HAP-1 (cell line): ENCODE results near the gene OR2A14.
A peak's percentile ranks its signal among the peaks of the same experiment; 100 is the strongest.
"Not testable (repeated sequence)": the region's sequence is repeated elsewhere in the genome, so short reads cannot be mapped to it uniquely, and the experiment has no call there.

Experiments used
- DNase-seq, 2 experiments: peaks; one replicate each; pipeline ENCODE4 v3.0.0-alpha.2; 2016 to 2020; ENCODE audit warnings: low spot score in 2 of 2
- H3K27me3 ChIP-seq: fragments of 250-450 bp; sonication (Bioruptor Pico); 2 replicates; pipeline ENCODE4 v1.5.1; 2020; ENCODE audit warnings: low read depth, mild to moderate bottlenecking, moderate library complexity
- H3K36me3 ChIP-seq: fragments of 250-450 bp; sonication (Bioruptor Pico); replicated peaks from 2 replicates; pipeline ENCODE4 v1.5.1; 2020; ENCODE audit warnings: mild to moderate bottlenecking
- H3K4me1 ChIP-seq: fragments of 250-450 bp; sonication (Bioruptor Pico); 2 replicates; pipeline ENCODE4 v1.5.1; 2020; ENCODE audit warnings: mild to moderate bottlenecking
- H3K4me3 ChIP-seq: fragments of 250-450 bp; sonication (Bioruptor Pico); 2 replicates; pipeline ENCODE4 v1.5.1; 2020; ENCODE audit warnings: mild to moderate bottlenecking, moderate library complexity
- H3K9me3 ChIP-seq: fragments of 250-450 bp; sonication (Bioruptor Pico); 2 replicates; pipeline ENCODE4 v1.5.1; 2020; ENCODE audit warnings: mild to moderate bottlenecking, moderate library complexity
- in situ Hi-C: fragments of 300-500 bp; cut with MboI; formaldehyde crosslinking; loops from 3 replicates; pipeline ENCODE4 v1.14.3; 2020; ENCODE audit warnings: low sequenced_read_pairs, inconsistent platforms, mixed read lengths

Gene OR2A14

DNA sequence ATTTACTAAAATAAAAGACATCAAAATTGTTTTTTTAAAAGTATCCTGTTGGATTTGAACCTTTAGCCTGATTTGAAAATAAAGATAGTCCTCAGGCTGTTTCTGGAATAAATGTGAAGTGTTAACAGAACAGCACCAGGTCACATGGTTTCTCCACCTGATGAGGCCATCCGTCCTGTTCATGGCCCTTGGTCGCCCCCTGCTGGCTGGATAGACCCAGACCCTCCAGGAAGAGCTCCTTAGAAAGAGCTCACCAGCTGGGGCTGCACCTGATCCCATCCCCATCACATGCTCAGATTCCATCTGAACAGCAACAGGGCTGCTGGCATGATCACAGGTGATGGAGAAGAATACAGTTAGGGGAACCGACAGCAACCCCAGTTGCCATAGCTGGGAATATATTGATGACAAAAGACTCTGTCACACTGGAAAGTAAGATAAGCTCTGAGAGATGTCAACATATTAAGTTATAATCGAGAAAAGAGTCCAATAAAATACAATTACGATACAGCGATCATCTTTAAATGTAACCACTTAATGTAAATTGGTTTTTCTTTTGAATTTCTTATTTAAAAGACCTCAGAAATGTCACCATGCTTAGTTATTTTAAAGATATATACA is 4.8 kb downstream of the OR2A14 start:
- H3K9me3 ChIP-seq: no peaks in the 10 kb centered on the region
- no peaks in the 10 kb centered on the region for H3K4me1 ChIP-seq
- H3K27me3 ChIP-seq: no peaks in the 10 kb centered on the region
- in situ Hi-C loops: no loop called here
- H3K36me3 ChIP-seq: no peaks in the 10 kb centered on the region
- no peak overlapping the region for H3K4me3 ChIP-seq
- DNase-seq: peak; percentile 68 to 93

DNA sequence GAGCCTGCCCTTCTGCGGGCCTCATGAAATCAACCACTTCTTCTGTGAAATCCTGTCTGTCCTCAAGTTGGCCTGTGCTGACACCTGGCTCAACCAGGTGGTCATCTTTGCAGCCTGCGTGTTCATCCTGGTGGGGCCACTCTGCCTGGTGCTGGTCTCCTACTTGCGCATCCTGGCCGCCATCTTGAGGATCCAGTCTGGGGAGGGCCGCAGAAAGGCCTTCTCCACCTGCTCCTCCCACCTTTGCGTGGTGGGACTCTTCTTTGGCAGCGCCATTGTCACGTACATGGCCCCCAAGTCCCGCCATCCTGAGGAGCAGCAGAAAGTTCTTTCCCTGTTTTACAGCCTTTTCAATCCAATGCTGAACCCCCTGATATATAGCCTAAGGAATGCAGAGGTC is 6.6 kb downstream of the OR2A14 start:
- H3K4me3 ChIP-seq, H3K27me3 ChIP-seq, DNase-seq, H3K9me3 ChIP-seq, H3K4me1 ChIP-seq, H3K36me3 ChIP-seq, in situ Hi-C loops: not testable (repeated sequence)

DNA sequence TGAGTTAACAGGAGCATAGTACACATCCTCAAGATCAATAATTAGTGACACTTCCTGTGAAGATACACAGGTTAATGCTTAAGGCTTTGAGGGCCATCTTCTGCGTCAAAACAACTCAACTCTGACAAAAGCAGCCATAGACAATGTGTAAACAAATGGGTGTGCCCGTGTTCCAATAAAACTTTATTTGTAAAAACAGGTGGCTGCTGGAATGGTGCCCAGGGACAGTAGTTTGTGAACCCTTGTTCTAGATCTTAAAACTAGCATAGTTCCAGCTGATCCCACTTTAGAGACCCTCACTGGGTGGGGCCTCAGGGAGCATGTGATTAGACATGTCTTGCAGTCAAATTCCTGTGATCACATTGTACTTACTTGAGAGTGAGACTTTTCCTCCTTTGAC is 7.8 kb downstream of the OR2A14 start:
- H3K9me3 ChIP-seq: no peaks in the 10 kb centered on the region
- DNase-seq: no peak
- no peaks in the 10 kb centered on the region for H3K27me3 ChIP-seq
- no peaks in the 10 kb centered on the region for H3K36me3 ChIP-seq
- H3K4me1 ChIP-seq: no peaks in the 10 kb centered on the region
- in situ Hi-C loops: no loop called here
- H3K4me3 ChIP-seq: no peak overlapping the region

DNA sequence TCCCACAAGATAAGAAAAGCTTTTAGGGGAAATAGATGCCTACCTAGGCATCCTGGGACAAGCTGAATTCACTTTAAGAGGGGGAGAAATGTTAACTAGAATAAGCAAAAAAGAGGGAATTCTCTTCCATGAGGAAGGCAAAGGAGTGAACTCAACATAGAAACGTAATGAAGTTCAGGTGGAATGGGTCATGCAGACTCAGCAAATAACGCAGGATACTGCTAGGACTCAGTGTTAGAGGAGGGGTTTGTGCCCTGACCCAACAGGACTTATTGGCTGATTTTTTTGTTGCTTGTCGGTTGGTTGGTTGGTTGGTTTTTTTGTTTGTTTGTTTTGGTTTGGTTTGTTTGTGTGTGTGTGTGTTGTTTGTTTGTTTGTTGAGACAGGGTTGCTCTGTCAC is 9.3 kb downstream of the OR2A14 start:
- Histone ChIP-seq H3K4me3 (no peak overlapping the region), H3K9me3 (no peaks in the 10 kb centered on the region), H3K36me3 (no peaks in the 10 kb centered on the region), H3K4me1 (no peaks in the 10 kb centered on the region), H3K27me3 (no peaks in the 10 kb centered on the region)
- in situ Hi-C loops: no loop called here
- no peak for DNase-seq

DNA sequence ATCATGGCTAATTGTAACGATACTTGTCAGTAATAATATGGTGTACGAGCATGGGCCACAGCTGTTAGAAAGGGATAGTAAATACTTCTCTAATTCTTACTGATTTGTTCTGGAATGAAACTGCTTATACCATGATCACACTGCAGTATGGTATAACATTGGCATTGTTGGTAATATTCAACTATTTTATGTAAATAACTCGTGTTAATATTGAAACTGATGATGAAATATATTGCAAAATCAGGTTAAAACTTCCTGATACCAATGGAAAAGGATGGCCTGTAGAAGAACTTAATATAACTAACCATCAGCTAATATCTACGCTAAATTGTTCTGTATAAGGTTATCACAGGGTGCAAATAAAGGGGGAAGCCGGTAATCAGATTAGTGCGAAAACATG is 10.3 kb downstream of the OR2A14 start:
- in situ Hi-C loops: no loop called here
- no peak overlapping the region for H3K4me3 ChIP-seq
- DNase-seq: no peak

DNA sequence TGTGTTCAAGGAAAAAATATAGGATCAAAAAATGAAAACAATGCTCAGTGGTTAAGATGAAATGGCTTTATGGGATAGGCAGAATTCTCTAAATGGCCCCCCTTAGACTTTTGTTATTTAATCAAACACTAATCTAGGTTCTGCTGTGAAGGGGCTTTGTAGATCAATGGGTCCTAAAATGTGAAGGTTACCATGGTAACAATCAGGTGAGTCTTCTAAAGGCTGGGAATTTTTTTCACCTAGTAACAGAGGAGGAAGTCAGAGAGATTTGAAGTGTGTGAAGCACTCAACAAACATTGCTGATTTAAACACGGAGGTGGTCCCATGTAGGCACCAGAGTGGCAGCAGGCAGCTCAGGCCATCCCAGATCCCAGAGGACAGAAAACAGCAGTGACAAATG is 11.1 kb downstream of the OR2A14 start:
- H3K9me3 ChIP-seq: no peaks in the 10 kb centered on the region
- no peak overlapping the region for H3K4me3 ChIP-seq
- no peak for DNase-seq
- H3K27me3 ChIP-seq: no peaks in the 10 kb centered on the region
- no peaks in the 10 kb centered on the region for H3K4me1 ChIP-seq
- no peaks in the 10 kb centered on the region for H3K36me3 ChIP-seq
- in situ Hi-C loops: no loop called here

More for the DNA sequence above, 10.3 kb downstream of the OR2A14 start:
- Histone ChIP-seq H3K9me3 (no peaks in the 10 kb centered on the region), H3K36me3 (no peaks in the 10 kb centered on the region), H3K4me1 (no peaks in the 10 kb centered on the region), H3K27me3 (no peaks in the 10 kb centered on the region)

DNA sequence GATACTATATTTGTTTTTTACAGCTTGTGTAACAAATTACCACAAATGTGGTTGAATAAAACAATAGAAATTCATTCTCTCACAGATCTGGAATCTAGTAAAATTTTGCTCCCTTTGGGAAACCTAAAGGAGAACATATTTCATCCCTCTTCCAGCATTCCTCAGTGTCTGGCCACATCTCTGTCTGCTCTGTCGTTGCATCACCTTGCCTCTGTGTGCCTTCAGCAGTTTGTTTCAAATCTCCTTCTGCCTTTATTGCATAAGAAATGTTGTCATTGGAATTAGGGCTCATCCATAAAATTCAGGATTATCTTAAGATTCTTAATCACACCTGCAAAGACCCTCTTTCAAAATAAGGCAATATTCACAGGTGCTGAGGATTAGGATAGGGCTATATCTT is 14.5 kb downstream of the OR2A14 start:
- DNase-seq: no peak
- Histone ChIP-seq H3K36me3 (no peaks in the 10 kb centered on the region), H3K27me3 (no peaks in the 10 kb centered on the region), H3K4me1 (no peaks in the 10 kb centered on the region), H3K9me3 (no peaks in the 10 kb centered on the region), H3K4me3 (no peak overlapping the region)
- in situ Hi-C loops: no loop called here

DNA sequence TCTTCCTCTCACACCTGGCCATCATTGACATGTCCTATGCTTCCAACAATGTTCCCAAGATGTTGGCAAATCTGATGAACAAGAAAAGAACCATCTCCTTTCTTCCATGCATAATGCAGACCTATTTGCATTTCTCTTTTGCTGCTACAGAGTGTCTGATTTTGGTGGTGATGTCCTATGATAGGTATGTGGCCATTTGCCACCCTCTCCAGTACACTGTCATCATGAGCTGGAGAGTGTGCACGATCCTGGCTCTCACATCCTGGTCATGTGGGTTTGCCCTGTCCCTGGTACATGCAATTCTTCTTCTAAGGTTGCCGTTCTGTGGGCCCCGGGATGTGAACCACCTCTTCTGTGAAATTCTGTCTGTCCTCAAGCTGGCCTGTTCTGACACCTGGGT is 19.2 kb downstream of the OR2A14 start:
- Histone ChIP-seq H3K4me3 (no peak overlapping the region), H3K36me3 (no peaks in the 10 kb centered on the region), H3K9me3 (no peaks in the 10 kb centered on the region), H3K27me3 (no peaks in the 10 kb centered on the region), H3K4me1 (no peaks in the 10 kb centered on the region)
- DNase-seq: no peak
- in situ Hi-C loops: no loop called here

DNA sequence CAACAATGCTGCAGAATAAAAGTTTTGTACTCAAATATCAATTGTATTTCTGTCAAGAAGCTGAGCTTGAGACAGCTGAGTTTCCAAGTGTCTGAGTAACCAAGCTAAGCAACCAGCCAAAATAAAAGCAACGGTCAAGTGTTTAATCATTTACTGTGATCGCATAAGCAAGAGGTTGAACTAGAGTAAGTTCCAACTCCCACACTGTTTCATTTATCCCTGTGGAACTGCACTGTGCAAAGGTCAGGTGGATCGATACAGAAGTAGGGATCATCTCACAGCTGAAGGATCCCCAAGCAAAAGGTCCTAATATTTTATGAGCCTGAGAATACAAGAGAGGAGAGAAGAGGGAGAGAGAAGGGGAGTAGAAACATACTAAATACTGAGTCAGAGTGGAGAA is 21.4 kb downstream of the OR2A14 start:
- in situ Hi-C loops: no loop called here
- no peaks in the 10 kb centered on the region for H3K9me3 ChIP-seq
- H3K4me1 ChIP-seq: no peaks in the 10 kb centered on the region
- H3K36me3 ChIP-seq: no peaks in the 10 kb centered on the region
- no peak overlapping the region for H3K4me3 ChIP-seq
- no peaks in the 10 kb centered on the region for H3K27me3 ChIP-seq
- no peak for DNase-seq

DNA sequence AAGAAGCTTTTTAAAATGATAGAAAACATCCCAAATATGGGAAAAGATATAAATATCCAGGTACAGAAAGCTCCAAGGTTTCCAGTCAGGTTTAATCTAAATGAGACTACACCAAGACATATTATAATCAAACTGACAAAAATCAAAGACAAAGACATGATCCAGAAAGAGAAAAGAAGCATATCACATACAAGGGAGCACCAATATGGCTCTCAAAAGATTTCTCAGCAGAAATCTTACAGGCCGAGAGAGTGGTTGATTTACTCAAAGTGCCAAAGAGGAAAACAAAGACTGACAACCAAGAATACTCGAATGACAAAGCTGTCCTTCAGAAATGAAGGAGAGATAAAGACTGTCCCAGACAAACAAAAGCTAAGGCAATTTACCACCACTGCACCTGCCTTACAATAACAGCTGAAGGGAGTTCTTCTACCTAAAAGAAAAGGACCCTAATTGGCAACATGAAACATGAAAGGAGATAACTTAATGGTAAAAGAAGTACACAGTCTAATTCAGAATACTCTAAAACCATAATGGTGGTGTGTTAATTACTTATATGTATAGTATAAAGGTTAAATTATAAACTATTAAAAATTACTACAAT is 25.4 kb downstream of the OR2A14 start:
- in situ Hi-C loops: no loop called here
- H3K36me3 ChIP-seq: no peaks in the 10 kb centered on the region
- no peak for DNase-seq
- H3K4me3 ChIP-seq: no peak overlapping the region
- no peaks in the 10 kb centered on the region for H3K9me3 ChIP-seq
- H3K4me1 ChIP-seq: no peaks in the 10 kb centered on the region
- no peaks in the 10 kb centered on the region for H3K27me3 ChIP-seq

DNA sequence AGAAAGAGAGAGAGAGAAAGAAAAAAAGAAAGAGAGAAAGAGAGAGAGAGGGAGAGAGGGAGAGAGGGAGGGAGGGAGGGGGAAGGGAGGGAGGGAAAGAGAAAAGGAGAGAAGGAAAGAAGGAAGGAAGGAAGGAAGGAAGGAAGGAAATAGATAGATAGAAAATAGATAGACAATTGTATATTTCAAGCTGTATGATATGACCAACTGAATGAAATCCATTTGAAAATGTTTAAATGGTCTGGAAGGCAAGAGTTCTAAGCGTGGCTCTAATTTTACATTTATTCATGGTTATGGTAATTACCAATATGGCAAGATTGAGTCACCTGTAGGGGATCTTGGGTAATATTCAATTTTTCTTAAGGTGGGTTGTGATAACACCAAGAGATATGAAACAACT is 35.9 kb downstream of the OR2A14 start:
- Histone ChIP-seq H3K27me3 (no peaks in the 10 kb centered on the region), H3K36me3 (no peaks in the 10 kb centered on the region)

DNA sequence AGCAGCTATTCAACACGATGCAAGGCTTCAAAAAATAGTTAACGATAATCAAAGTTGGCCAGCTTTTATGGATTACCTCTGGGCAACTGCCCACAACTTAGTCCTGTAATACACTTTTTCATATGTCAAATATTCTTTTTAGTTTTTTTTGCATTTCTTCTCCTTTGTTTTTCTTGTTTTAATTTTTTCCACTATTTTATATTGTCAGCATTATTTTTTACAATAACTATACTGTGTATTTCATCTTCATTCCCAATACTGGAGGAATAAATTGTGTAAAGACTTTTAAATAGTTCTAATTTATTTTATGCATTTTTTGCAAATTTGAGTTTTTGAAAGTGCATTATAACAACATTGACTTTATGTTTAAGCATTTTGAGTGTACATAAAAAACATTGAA is 41.8 kb downstream of the OR2A14 start:
- H3K36me3 ChIP-seq: no peaks in the 10 kb centered on the region
- DNase-seq: no peak
- no peaks in the 10 kb centered on the region for H3K27me3 ChIP-seq
- in situ Hi-C loops: no loop called here
- H3K4me1 ChIP-seq: no peaks in the 10 kb centered on the region
- no peak overlapping the region for H3K4me3 ChIP-seq
- no peaks in the 10 kb centered on the region for H3K9me3 ChIP-seq

More for the DNA sequence above, 35.9 kb downstream of the OR2A14 start:
- H3K9me3 ChIP-seq: no peaks in the 10 kb centered on the region
- H3K4me3 ChIP-seq: no peak overlapping the region
- no peak for DNase-seq
- in situ Hi-C loops: no loop called here
- H3K4me1 ChIP-seq: no peaks in the 10 kb centered on the region

DNA sequence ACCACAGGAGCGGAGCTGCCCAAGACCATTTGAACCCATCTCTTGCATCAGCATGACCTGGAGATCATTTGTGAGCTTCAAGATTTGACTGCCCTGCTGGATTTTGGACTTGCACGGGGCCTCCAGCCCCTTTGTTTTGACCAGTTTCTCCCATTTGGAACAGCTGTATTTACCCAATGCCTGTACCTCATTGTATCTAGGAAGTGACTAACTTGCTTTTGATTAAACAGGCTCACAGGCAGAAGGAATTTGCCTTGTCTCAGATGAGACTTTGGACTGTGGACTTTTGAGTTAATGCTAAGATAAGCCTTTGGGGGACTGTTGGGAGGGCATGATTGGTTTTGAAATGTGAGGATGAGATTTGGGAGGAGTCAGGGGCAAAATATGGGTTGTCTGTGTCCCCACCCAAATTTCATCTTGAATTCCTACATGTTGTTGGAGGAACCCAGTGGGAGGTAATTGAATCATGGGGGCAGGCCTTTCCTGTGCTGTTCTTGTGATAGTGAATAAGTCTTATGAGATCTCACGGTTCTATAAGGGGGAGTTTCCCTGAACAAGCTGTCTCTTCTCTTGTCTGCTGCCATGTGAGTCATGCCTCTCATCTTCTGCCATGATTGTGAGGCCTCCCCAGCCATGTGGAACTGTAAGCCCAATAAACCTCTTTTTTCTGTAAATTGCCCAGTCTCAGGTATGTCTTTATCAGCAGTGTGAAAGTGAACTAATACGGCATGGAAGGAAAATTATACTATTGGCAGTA is 48.8 kb downstream of the OR2A14 start:
- H3K36me3 ChIP-seq, H3K4me3 ChIP-seq, H3K27me3 ChIP-seq, H3K9me3 ChIP-seq, DNase-seq, H3K4me1 ChIP-seq, in situ Hi-C loops: not testable (repeated sequence)

DNA sequence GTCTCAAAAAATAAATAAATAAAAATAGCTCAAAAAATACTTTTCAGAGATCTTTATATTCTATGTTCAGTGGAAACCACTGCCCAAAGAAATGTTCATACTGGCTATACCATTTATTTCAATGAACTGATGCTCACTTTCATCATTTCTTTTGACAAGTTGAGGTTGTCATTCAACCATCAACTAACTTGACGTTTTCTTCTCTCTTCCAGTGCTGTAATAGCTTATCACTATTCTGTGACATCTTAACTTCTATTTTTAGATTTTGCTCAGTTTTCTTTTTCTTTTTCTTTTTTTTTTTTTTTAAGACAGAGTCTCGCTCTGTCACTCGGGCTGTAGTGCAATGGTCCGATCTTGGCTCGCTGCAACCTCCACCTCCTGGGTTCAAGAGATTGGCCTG is 51.6 kb downstream of the OR2A14 start:
- no peak for DNase-seq
- Histone ChIP-seq H3K36me3 (no peaks in the 10 kb centered on the region), H3K4me1 (no peaks in the 10 kb centered on the region), H3K9me3 (no peaks in the 10 kb centered on the region), H3K4me3 (no peak overlapping the region), H3K27me3 (no peaks in the 10 kb centered on the region)
- in situ Hi-C loops: no loop called here
